HuH-7 (cell line): ENCODE results near the gene LCE2C.

Experiments used
- DNase-seq: peaks from one replicate; pipeline ENCODE4 v3.0.0; 2011; ENCODE audit warnings: low spot score

Gene LCE2C

DNA sequence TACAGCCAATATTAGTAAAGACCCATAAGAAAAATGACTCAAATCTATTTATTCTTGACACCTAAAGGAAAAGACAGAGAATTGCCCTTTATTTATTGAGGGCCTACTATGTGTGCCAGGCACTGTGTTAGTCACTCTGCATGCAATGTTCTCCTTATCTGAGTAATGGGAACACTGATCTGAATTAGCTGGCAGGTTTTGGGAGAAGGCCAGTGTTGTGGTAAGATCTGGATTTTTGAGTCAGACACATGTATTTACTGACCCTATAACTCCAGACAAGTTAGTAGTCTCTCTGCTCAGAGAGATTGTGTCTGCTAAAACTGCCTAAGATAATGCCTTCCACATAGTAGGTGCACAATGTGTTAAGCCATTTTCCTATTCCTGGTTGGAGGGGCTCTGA, 50.2 kb downstream of the LCE2C start:
- no peak for DNase-seq
